B cell (primary cell): Measurements from ENCODE around the gene DYNC2H1. TPM values are rescaled to one million over a fixed set of nuclear protein-coding genes. Genes with fewer than 3 reads are reported as not detected.

ENCODE experiments used
- ATAC-seq: fragments of 200-7000 bp; cut with Tn5 transposase; one replicate; pipeline ENCODE4 v1.10.0; 2021; ENCODE audit warnings: low read depth, mild to moderate bottlenecking, moderate number of reproducible peaks, moderate library complexity
- CTCF ChIA-PET: fragments of 350-600 bp; sonication (Branson Sonifier 250); formaldehyde crosslinking; loops from one replicate; lab custom pipeline; 2021; ENCODE audit warnings: antibody characterized with exemption, inconsistent platforms; lab: Charles Lee
- POLR2A ChIA-PET: fragments of 350-600 bp; sonication (Branson Sonifier 250); formaldehyde crosslinking; loops from one replicate; lab custom pipeline; 2021; ENCODE audit warnings: antibody characterized with exemption; lab: Charles Lee
- DNase-seq: peaks from one replicate; pipeline ENCODE4 v3.0.0; 2013
- H2AFZ ChIP-seq: 2 replicates; pipeline ENCODE4 v1.6.1; 2012; ENCODE audit warnings: mild to moderate bottlenecking, low read depth, low read length; ENCODE audit not compliant: insufficient read depth, poor library complexity, severe bottlenecking
- H3K27ac ChIP-seq, 2 donors: 1 replicate in 1 of 2; 2 replicates in 1 of 2; pipeline ENCODE4 v1.5.1; 2012 to 2013; ENCODE audit warnings: low read length in 2 of 2, mild to moderate bottlenecking in 2 of 2, moderate library complexity in 1 of 2
- H3K27me3 ChIP-seq, 4 experiments: fragments of 200-600 bp in 1 of 4; sonication (generic) in 1 of 4; replicated peaks in 1 of 4; 1 replicate in 2 of 4; 2 replicates in 2 of 4; pipeline versions ENCODE4 v1.6.1 to v1.7.0; 2013 to 2016; ENCODE audit warnings: low read length in 3 of 4, mild to moderate bottlenecking in 2 of 4, mixed read lengths in 1 of 4, moderate library complexity in 1 of 4; ENCODE audit not compliant: insufficient read depth in 4 of 4, control insufficient read depth in 3 of 4; ENCODE audit errors: control extremely low read depth in 1 of 4
- H3K36me3 ChIP-seq, 2 experiments: replicated peaks in 1 of 2; 1 replicate in 1 of 2; 2 replicates in 1 of 2; pipeline versions ENCODE4 v1.6.1 to v1.7.1; 2013; ENCODE audit warnings: low read length in 1 of 2; ENCODE audit not compliant: insufficient read depth in 2 of 2, control insufficient read depth in 1 of 2; ENCODE audit errors: control extremely low read depth in 1 of 2, extremely low read depth in 1 of 2
- H3K4me1 ChIP-seq, 2 donors: fragments of 200-600 bp in 1 of 2; sonication (generic) in 1 of 2; 1 replicate in 1 of 2; 2 replicates in 1 of 2; pipeline versions ENCODE4 v1.5.1 to v1.6.1; 2013 to 2017; ENCODE audit warnings: low read length in 2 of 2; ENCODE audit not compliant: control insufficient read depth in 2 of 2, insufficient read depth in 2 of 2
- H3K4me2 ChIP-seq: replicated peaks from 2 replicates; pipeline ENCODE3; 2012; ENCODE audit warnings: mild to moderate bottlenecking, low read depth, low read length; ENCODE audit not compliant: poor library complexity, severe bottlenecking
- H3K4me3 ChIP-seq, 5 experiments: fragments of 200-600 bp in 1 of 5; sonication (generic) in 1 of 5; 1 replicate in 3 of 5; 2 replicates in 2 of 5; pipeline versions ENCODE4 v1.5.1 to v1.7.0; 2011 to 2016; ENCODE audit warnings: low read length in 4 of 5, mild to moderate bottlenecking in 4 of 5, low read depth in 2 of 5, control low read depth in 1 of 5, moderate library complexity in 1 of 5; ENCODE audit not compliant: insufficient read depth in 1 of 5; ENCODE audit errors: control extremely low read depth in 1 of 5, extremely low read depth in 1 of 5
- H3K79me2 ChIP-seq: fragments of 200-600 bp; sonication (generic); one replicate; pipeline ENCODE4 v1.6.0; 2016; ENCODE audit warnings: low read length; ENCODE audit not compliant: control insufficient read depth, insufficient read depth
- H3K9ac ChIP-seq: fragments of 200-600 bp; sonication (generic); 2 replicates; pipeline ENCODE4 v1.6.1; 2017; ENCODE audit warnings: mild to moderate bottlenecking, low read length, moderate library complexity
- H3K9me3 ChIP-seq, 3 donors: one replicate each; pipeline versions ENCODE4 v1.6.1 to v1.7.1; 2013; ENCODE audit warnings: low read length in 2 of 3; ENCODE audit not compliant: control insufficient read depth in 2 of 3, insufficient read depth in 1 of 3; ENCODE audit errors: control extremely low read depth in 1 of 3
- H4K20me1 ChIP-seq: 2 replicates; pipeline ENCODE4 v1.6.0; 2012; ENCODE audit warnings: mild to moderate bottlenecking, low read length; ENCODE audit not compliant: insufficient read depth, control insufficient read depth, poor library complexity, severe bottlenecking
- H3K27ac Mint-ChIP-seq: one replicate; pipeline ENCODE4 v1.8.0; 2021; ENCODE audit warnings: mixed read lengths
- H3K27me3 Mint-ChIP-seq: one replicate; pipeline ENCODE4 v1.8.0; 2021; ENCODE audit warnings: mixed read lengths
- H3K4me1 Mint-ChIP-seq: one replicate; pipeline ENCODE4 v1.8.0; 2021; ENCODE audit warnings: mixed read lengths
- H3K4me3 Mint-ChIP-seq: one replicate; pipeline ENCODE4 v1.8.0; 2021; ENCODE audit warnings: mixed read lengths
- H3K9me3 Mint-ChIP-seq: one replicate; pipeline ENCODE4 v1.8.0; 2022; ENCODE audit warnings: mixed read lengths; ENCODE audit not compliant: insufficient read depth
- CTCF ChIP-seq: fragments of 200-600 bp; IDR thresholded peaks from one replicate; pipeline ENCODE4 v1.8.0; 2022; ENCODE audit warnings: antibody characterized with exemption, mild to moderate bottlenecking
- EZH2 ChIP-seq: IDR thresholded peaks from 2 replicates; pipeline ENCODE4 v1.6.1; 2012; ENCODE audit warnings: borderline replicate concordance, low read depth, mild to moderate bottlenecking, moderate library complexity, low read length; ENCODE audit not compliant: insufficient read depth, poor library complexity, severe bottlenecking
- WGBS: methylation state at CpG from one replicate; pipeline ENCODE4 v1.1.5; 2013; ENCODE audit warnings: missing lambda C conversion rate; ENCODE audit not compliant: insufficient coverage; 5-methylcytosine and 5-hydroxymethylcytosine counted together
- intact Hi-C: fragments of 100-400 bp; cut with micrococcal nuclease; formaldehyde crosslinking; loops from one replicate; pipeline ENCODE4 v1.10.0; 2022
- polyA plus RNA-seq: library from polyadenylated mRNA; depleted of rRNA; stranded (reverse); fragments of >200 nt; gene quantifications from 2 replicates; pipeline ENCODE4 v1.2.3, GENCODE V29; 2012
- total RNA-seq, 2 donors: library from RNA; stranded (reverse); fragments of 120-200 nt in 1 of 2; gene quantifications; 1 replicate in 1 of 2; 2 replicates in 1 of 2; pipeline versions ENCODE4 v1.2.3 to v1.2.4, GENCODE V29; 2013 to 2022

The DYNC2H1 gene
- total and polyA plus RNA-seq, 2 donors (not counting 1 experiment from before 2014, with no cell fraction given): 0.92 to 7.8 TPM

DNA sequence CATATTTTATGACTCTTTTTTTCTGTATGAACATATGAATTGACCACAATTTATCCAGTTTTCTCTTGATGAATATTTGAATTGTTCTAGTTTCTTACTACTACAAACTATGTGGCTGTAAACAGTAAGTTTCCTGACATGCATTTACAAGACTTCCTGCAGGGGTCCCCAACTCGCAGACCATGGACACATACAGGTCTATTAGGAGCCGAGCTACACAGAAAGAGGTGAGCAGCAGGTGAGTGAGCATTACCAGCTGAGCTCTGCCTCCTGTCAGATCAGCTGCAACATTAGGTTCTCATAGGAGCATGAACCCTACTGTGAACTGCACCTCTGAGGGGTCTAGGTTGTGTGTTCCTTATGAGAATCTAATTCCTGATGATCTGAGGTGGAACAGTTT lies 379.4 kb downstream of the DYNC2H1 start:
- Mint-ChIP-seq H3K4me3 (no peak overlapping the region), H3K27ac (no peak overlapping the region), H3K4me1 (no peaks in the 10 kb centered on the region), H3K27me3 (no peaks in the 10 kb centered on the region), H3K9me3 (no peaks in the 10 kb centered on the region)
- no peak for ATAC-seq
- WGBS: 95% methylated on average over 2 of the region's 2 CpGs
- Histone ChIP-seq H3K36me3 (no peaks in the 10 kb centered on the region), H3K9ac (no peak overlapping the region), H3K4me1 (no peaks in the 10 kb centered on the region), H3K27ac (no peak overlapping the region), H3K9me3 (no peaks in the 10 kb centered on the region), H3K4me3 (no peak overlapping the region), H2AFZ (no peak overlapping the region), H3K27me3 (no peaks in the 10 kb centered on the region), H4K20me1 (no peaks in the 10 kb centered on the region), H3K79me2 (no peaks in the 10 kb centered on the region), H3K4me2 (no peak overlapping the region)
- intact Hi-C loops: no loop called here
- POLR2A ChIA-PET: no interaction called here
- CTCF ChIA-PET: no interaction called here
- DNase-seq: no peak
- TF ChIP-seq EZH2 (no peak), CTCF (no peak)

GRCh38 chr11:103491777-103492176 lies 382.6 kb downstream of the DYNC2H1 start:
- Histone ChIP-seq H4K20me1 (no peaks in the 10 kb centered on the region), H2AFZ (no peak overlapping the region), H3K9me3 (no peaks in the 10 kb centered on the region), H3K4me1 (no peaks in the 10 kb centered on the region), H3K9ac (no peak overlapping the region), H3K36me3 (no peaks in the 10 kb centered on the region), H3K4me3 (no peak overlapping the region), H3K4me2 (no peak overlapping the region), H3K79me2 (no peaks in the 10 kb centered on the region), H3K27me3 (no peaks in the 10 kb centered on the region), H3K27ac (no peak overlapping the region)
- DNase-seq: no peak
- no peaks in the 10 kb centered on the region for H3K9me3 Mint-ChIP-seq
- no CpG with 5 or more reads among the region's 2 CpGs for WGBS
- no peaks in the 10 kb centered on the region for H3K4me1 Mint-ChIP-seq
- no peaks in the 10 kb centered on the region for H3K27me3 Mint-ChIP-seq
- TF ChIP-seq EZH2: no peak
- no peak for TF ChIP-seq CTCF
- no peak overlapping the region for H3K27ac Mint-ChIP-seq
- intact Hi-C loops: no loop called here
- POLR2A ChIA-PET: no interaction called here
- H3K4me3 Mint-ChIP-seq: no peak overlapping the region
- CTCF ChIA-PET: no interaction called here
- no peak for ATAC-seq
